Measurements from ENCODE around the gene CFAP43.

- TF ChIP-seq CTCF (conservative IDR thresholded peaks at IDR 0.05; ENCODE audit: low read depth in 2 of 2) (no peak), EZH2phosphoT487 (IDR thresholded peaks at IDR 0.05; ENCODE audit: unreplicated experiment) (no peak), POLR2AphosphoS5 (IDR thresholded peaks at IDR 0.05; ENCODE audit: low read depth) (no peak), ZNF114 (CRISPR knock-in tag; IDR thresholded peaks at IDR 0.05) (no peak), EZH2 (IDR thresholded peaks at IDR 0.05; ENCODE audit: low read depth, unreplicated experiment) (no peak), REST (IDR thresholded peaks at IDR 0.05; ENCODE audit: unreplicated experiment) (no peak)
Measured at GRCh38 chr10:104104926-104105325, 127.2 kb downstream of the CFAP43 start.

All from GM23338 (cell line).